SK-N-SH treated with all-trans-retinoic acid at 6 μM for 48 hours (cell line): Measurements from ENCODE around the gene NFKB1.

ENCODE experiments used
- PPARA ChIP-seq: fragments of 250-450 bp; sonication (Bioruptor Pico); IDR thresholded peaks from 2 replicates; pipeline ENCODE4 v1.5.0; 2020; ENCODE audit warnings: mild to moderate bottlenecking, borderline replicate concordance
- TF ChIP-seq, protein P1 (sequence below): fragments of 250-450 bp; sonication (Bioruptor Pico); IDR thresholded peaks from 2 replicates; pipeline ENCODE4 v1.5.1; 2020; ENCODE audit warnings: low read depth, mild to moderate bottlenecking, moderate library complexity

DNA sequence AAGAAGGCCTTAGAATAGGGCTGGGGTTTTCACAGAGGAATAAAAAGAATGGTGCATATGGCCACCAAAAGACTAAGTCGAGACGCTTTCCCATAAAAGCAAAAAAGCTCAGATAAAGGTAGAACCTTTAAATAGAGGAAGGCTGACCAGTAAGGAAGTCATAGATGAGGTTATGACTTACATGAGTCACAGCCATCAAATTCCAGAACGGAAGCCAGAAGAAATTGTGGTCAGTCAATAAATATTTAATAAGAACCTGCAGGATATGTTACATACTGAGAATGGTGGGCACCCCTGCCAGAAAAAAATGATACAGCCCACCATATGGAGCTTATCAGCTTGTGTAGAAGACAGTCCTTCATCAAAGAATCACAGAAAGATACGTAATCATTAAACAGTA, 139.5 kb downstream of the NFKB1 start:
- TF ChIP-seq, protein P1, sequence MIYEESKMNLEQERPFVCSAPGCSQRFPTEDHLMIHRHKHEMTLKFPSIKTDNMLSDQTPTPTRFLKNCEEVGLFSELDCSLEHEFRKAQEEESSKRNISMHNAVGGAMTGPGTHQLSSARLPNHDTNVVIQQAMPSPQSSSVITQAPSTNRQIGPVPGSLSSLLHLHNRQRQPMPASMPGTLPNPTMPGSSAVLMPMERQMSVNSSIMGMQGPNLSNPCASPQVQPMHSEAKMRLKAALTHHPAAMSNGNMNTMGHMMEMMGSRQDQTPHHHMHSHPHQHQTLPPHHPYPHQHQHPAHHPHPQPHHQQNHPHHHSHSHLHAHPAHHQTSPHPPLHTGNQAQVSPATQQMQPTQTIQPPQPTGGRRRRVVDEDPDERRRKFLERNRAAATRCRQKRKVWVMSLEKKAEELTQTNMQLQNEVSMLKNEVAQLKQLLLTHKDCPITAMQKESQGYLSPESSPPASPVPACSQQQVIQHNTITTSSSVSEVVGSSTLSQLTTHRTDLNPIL = no peak
- no peak for TF ChIP-seq PPARA (CRISPR knock-in tag)
